ENCODE data around the gene ENAM.

The ENAM gene, protein sequence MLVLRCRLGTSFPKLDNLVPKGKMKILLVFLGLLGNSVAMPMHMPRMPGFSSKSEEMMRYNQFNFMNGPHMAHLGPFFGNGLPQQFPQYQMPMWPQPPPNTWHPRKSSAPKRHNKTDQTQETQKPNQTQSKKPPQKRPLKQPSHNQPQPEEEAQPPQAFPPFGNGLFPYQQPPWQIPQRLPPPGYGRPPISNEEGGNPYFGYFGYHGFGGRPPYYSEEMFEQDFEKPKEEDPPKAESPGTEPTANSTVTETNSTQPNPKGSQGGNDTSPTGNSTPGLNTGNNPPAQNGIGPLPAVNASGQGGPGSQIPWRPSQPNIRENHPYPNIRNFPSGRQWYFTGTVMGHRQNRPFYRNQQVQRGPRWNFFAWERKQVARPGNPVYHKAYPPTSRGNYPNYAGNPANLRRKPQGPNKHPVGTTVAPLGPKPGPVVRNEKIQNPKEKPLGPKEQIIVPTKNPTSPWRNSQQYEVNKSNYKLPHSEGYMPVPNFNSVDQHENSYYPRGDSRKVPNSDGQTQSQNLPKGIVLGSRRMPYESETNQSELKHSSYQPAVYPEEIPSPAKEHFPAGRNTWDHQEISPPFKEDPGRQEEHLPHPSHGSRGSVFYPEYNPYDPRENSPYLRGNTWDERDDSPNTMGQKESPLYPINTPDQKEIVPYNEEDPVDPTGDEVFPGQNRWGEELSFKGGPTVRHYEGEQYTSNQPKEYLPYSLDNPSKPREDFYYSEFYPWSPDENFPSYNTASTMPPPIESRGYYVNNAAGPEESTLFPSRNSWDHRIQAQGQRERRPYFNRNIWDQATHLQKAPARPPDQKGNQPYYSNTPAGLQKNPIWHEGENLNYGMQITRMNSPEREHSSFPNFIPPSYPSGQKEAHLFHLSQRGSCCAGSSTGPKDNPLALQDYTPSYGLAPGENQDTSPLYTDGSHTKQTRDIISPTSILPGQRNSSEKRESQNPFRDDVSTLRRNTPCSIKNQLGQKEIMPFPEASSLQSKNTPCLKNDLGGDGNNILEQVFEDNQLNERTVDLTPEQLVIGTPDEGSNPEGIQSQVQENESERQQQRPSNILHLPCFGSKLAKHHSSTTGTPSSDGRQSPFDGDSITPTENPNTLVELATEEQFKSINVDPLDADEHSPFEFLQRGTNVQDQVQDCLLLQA

DNA sequence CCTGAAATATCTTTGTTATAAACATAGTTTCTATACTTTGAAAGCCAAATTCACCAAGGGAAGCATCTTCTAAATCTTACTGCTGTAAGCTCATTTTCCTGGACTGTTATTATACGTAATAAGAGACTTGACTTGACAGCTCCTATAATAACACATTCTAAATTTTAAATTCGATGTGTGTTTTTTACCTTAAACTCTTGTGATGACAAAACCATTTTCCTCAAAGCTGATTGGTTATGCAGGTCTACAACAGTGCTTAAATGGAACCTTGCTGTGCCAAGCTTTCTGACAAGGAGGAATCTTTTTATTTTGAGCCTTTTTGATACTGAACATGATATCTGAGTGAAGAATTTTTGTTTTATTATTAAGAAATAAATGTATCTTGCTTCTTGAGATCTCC lies at the start of gene ENAM:
Gene ENAM (plus strand): TSS at position 301 of the 400 bp plus-strand sequence. CDS start 757 bp downstream, outside the sequence.
- DNase-seq: no peak

DNA sequence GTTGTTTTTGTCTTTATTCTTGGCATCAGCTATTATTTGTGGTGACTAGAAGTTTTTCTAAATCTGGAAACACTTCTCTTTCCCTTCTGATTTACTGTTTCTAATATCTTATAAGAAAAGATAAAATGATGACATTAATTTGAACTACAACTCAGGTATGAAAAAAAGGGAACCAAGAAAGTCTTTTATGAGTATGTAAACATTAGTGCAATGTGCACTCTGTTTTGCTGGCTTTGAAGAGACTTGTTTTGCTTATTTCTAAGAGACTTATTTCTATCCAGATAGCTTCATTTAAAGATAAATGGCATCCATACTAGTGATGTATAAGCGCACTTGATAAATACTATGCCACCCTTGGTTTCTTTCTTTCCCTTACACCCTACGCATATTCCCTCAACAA lies 46.6 kb upstream of the ENAM start:
- no peak for DNase-seq

DNA sequence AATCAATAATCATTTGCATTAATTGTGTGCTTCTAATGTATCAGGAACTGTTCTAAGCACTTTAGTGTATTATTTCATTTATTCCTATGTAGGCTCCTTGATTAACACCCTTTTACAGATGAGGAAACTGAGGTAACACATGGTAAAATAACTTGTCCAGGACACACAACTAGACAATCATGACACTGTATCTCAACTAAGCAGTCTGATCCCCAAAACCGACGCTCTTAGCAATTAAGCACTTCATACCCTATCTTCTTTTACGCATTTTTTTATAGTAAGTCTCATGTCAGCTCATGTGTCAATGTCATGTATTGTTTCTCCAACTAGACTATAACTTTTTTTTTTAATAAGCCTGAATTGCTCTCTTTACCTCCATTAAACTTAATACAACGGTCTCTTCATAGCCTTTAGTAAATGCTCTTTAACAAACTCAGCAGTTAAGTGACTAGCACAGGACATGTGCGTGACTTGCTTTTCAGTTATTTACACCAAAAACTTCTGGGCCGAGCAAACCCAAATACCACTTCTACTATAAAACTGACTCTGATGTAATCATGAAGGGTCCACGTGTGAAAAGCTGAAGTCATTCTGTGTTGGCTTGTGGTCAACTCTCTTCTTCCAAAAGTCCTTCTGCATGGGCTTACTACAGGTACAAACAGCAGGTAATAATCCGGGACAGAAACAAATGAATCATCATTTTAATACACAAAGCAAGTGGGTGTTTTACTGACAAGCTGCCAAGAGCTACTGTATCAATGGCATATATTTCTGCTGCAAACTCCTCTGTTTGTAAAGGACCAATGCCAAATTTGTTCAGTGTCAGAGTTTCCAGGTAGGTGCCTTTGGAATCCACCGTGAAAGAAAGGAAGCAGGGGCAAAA lies 44.4 kb upstream of the ENAM start:
- peak; percentile 90 for DNase-seq

DNA sequence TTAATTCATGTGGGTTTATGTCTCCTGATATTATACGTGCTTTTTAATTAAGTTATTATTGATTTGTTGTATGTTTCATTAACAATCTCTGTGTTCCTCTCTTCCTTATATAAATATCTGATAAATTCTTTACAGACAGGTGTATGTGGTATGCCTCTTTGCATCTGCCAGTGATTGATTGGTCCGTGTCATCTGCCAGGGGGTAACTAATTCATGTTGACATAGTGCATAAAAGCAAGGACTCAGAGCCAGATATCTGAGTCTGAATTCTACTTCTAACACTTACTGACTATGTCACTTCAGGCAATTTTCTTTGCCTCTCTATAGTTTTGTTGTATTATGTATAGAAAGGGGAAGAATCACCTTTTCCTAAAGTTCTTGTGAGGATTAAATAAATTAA lies 41.7 kb upstream of the ENAM start:
- DNase-seq: no peak

DNA sequence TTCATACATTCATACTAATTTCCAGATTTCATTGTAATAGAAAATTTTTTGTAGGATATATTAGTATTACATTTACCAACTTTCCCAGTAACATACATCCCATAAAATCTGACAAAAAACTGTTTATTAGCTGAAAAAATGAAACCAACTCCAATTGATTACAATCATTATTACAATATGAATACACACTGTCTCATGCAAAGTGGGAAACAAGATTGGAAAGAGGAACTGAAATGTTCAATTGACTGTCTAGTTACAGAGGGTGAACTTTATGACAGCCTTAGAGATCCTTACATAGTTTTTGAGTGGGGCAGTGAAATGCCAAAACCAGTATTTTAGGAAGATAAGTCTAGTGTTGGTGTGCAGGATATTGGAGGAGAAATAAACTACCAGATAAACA lies 38.8 kb upstream of the ENAM start:
- no peak for DNase-seq

DNA sequence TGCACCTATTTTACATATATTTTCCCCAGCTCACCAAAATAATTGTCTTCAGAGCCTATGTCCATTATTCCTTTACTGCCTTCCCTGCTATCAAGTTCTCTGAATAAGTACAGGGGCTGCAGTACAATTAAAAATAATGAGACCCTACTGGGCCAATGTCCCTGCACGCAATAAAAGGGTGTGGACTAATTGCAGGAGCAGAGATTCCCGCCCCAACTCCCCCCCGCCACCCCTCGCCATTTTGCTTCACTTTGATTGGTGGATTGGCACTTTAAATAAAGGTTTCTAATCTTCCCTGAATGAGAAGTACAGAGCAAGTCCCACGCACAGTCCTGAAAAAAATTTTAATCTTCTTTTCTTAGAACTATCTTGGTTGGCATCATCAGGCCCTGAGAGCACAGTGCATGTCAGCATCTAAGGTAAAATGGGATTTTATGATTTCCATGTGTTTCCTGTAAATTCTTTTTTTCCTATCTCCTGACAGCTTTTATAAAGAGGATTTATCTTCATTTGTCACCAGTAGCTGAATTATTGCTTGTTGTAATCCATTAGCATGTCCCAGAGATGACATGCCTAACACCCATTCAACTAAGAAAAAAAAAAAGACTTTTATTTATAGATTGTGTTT lies 36.5 kb upstream of the ENAM start, which contains the start of gene AMBN:
Gene AMBN (plus strand): TSS at position 302 of the 628 bp plus-strand sequence. CDS start 103 bp downstream, at position 405.
- DNase-seq: no peak

DNA sequence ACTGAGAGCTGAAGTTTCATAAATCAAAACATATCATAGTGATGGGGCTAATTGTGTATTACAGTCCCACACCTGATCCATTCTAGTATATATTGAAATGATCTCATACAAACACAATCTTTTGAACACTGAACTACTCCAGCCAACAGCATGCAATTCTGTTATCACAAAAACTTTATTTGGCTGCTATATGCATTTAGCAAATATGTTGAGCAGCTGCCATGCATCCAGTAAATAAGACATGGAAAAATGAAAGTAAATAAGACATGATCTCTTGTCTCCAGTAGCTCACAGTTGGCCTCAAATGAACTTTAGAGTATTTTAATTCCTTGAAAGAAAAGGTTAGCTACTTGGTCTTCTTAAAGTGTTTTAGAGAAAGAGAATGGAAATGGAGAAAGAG lies 34.3 kb upstream of the ENAM start:
- DNase-seq: no peak

DNA sequence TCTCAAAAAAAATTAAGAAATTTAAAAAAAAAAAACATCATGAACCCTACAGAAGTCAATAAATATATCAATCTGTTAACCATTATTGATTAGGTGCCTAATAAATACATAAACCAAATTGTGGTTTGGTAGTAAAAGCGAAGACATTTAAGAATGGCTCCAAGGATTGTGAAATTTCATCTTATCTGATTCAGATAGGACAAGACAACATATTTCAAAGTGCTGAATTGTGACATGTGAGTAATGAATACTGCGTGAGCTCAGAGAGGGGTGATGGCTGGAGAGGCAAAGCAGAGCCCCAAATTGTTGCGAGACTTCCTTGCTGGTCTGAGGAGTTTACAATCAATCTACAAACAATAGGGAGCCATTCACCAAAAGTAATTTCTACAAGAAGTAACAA lies 28.2 kb upstream of the ENAM start:
- DNase-seq: no peak

DNA sequence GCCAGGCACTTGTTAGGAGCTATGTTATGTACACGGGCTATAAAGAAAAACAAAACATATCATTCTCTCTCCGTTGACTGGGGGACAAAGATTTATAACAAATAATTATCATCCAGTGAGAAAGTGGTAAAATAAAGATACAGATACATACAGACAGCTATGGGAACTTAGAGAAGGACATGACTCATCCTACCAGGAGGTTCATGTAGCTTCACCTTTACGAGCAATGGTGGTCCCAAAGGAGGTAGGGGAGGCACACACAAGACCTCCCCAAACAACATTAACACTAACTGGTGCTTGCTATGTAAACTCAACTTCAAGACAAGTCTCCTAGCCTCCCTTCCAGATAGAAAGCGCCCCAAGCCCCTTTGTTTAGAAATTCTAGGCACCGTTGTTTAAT lies 27.6 kb upstream of the ENAM start:
- no peak for DNase-seq

DNA sequence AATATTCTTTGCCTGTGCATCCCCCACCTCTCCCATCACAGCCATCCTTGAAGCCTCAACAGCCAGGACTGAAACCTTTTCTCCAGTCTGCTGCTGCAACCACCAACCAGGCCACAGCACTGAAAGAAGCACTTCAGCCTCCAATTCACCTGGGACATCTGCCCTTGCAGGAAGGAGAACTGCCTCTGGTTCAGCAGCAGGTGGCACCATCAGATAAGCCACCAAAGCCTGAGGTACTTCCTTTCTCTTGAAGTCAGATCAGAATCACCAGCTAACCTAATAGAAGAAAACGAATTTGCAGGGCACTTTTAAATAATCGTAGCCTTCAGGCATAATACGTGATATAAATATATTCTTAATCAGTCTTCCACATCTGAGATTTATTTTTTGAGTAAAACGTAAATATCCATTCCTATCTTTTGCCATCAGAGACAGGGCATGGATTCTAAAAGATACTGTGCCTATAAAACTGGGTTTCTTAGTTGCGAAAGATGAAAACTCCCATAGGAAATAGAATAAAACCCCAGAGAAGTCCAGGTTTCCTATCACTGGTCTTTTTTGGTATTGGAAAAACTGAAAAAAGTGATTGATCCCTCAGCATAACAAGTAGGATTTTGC lies 27.0 kb upstream of the ENAM start:
- peak; percentile 80 for DNase-seq

DNA sequence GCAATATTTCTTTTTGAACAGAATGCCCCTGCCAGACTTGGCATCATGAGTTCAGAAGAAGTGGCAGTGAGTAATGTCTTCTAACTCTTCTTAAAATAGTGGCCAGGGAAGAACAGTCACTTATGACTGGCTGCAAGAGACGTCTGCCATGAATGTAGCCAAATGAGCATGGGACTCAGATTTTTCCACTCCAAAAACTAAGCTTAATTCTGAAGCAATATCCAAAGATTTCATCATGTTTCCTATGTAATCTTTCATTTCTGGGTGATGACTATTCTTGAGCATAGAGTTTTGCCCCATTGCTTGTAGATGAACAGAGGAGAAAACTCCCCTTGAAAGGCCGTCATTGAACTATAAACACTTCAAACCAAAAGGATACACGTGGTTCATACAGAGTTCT lies 24.7 kb upstream of the ENAM start:
- no peak for DNase-seq

DNA sequence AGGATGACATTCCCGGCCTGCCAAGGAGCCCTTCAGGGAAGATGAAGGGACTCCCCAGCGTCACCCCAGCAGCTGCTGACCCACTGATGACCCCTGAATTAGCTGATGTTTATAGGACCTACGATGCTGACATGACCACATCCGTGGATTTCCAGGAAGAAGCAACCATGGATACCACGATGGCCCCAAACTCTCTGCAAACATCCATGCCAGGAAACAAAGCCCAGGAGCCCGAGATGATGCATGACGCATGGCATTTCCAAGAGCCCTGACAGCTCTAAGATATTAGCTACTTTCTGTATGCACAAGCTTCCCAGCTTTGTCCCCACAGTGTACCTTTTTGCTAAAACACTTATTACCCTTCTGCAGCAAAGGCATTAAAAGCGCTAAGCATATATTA lies 22.1 kb upstream of the ENAM start:
- DNase-seq: no peak

DNA sequence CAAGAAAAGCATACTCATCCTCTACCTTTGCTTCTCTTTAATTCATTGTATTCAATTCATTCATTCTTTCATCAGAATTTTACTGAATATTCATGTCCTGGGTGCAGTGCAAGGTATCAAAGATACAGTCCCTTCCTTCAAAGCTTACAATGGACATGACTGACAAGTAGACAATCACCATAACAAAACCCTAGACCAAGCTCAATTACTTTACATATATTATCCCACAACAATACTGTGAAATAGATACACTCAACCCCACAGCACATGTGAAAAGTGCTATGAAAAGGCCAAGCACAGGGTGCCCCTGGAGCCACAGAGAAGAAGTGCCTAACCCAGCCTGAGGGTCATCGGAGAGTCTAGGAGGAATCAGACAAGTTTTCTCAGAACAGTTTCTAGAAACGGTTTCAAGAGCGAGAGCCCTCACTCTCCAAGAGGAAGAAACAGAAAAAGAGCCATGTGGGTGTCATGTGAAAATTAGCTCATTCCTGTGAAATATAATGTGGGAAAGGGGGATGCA lies 21.1 kb upstream of the ENAM start:
- DNase-seq: no peak

DNA sequence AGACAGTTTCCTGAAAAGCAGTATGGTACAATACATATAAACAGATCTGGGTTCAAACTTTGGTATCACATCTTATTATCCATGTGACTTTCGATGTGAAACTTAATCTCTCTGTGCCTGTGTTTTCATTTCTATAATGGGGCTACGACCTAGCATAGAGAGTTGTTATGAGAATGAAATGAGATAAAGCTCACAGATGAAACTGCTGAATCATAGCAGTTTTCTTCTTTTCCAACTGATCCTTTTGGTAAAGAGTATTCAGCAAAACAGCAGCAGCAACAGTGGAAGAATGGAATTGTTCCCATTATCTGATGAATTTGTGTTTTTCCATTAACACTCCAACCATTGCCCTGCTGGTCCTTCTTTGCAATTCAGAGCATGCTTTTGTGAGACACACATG lies 20.2 kb upstream of the ENAM start:
- DNase-seq: no peak

DNA sequence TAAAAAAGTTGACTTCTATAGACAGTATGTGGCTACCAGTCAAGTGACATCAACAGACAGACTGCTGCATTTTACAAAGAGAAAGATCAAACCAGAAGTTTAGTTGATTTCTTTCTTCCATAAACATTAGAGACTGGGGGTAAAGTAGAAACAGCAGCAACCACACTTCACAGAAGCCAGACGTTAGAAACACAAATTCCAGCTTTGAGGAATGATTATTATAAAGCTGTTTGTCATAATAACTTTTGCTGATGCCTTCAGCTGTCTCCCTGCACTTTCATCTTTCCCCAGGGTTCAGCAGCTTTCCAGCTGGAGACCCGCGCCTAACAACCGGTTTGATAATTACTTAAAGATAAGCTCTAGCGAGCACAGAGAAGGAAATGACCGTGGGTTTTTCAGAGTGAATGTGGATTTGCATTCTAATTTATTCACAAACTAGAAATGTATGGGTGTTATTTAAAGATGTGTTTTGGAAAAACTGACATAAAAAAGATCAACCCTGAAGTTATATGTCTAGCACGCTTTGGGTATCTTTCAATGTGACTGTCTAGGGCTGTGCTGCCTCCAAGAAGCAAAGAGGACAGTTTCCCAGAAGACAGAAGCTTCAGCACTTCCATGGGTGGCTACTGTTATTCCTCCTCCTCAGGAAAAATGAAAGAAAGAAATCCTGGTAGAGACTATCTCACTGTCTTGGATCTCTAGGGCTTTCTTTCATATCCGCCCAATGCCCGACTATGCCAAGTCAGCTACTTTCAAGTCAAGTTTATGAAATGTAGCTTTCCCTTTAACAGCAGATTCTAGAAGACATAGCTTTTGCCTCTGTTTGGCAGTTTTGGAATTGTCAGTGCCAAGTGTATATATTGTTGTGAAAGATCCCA lies 15.0 kb upstream of the ENAM start:
- no peak for DNase-seq

DNA sequence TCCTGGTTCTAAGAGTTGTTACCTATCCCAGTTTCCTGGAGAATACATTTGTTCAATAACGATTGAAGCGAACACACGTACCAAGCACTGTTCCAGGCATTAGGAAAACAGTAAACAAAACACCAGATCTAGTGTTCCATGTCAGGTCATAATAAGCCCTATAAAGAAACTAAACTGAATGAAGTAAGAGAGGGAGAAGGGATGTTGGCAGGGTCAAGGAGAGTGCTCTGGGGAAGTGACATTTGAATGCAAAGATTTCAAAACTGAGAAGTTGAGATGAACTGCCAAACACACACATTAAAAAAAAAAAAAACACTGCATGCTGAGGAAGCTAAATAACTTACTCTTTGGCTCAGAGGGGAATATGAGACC lies 14.4 kb upstream of the ENAM start:
- DNase-seq: no peak

DNA sequence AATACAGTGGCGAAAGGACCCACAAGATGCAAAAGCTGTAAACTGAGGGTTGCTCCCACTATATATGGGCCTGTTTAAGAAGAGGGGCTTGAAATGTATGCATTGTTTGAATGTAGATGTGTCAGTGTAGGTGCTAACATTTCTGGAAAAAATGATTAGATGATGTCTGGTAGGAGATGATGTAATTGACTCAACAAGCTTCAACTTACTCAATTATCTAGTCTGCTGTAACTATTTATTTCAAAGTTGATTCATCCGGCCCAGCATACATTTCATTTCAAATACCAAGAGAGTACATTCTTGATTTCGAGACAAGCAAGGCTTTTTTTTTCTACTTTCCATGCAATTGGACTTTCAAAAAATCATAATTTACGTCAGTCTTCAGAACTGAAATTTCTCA lies 9.3 kb upstream of the ENAM start:
- DNase-seq: no peak

DNA sequence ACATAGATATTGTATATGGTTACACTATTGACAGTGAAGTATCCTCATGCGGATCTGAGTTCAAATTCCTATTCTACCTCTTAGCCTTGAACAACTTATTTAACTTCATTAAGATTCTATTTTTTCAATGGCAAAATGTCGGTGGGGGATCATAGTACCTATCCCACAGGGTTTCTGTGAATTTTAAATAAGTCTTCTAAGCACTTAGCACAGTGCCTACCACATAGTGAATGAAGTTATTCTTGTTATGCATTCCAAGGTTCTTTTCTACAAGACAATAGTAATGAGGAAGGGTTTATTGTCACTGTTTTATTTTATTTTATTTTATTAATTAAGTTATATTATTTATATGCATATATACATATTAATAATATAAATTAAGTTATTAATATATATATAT lies 8.8 kb upstream of the ENAM start:
- no peak for DNase-seq

DNA sequence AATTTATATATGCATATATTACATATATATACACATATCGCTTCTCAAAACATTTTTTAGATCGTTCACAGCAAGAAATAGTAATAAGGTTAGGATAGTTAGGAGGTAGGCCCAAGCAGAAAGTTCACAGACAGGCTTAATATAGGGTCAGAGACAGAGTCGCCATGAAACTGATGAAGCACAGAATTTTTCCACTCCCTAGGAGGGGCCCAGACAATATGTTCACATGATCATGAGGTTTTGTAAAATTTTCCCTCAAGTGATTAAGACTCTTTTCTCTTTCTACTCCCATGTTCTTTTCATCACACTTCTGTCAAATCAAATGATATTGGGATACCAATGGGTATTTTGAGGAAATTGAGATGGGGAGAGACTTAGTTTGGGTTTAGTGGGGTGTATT lies 5.2 kb upstream of the ENAM start:
- DNase-seq: no peak

DNA sequence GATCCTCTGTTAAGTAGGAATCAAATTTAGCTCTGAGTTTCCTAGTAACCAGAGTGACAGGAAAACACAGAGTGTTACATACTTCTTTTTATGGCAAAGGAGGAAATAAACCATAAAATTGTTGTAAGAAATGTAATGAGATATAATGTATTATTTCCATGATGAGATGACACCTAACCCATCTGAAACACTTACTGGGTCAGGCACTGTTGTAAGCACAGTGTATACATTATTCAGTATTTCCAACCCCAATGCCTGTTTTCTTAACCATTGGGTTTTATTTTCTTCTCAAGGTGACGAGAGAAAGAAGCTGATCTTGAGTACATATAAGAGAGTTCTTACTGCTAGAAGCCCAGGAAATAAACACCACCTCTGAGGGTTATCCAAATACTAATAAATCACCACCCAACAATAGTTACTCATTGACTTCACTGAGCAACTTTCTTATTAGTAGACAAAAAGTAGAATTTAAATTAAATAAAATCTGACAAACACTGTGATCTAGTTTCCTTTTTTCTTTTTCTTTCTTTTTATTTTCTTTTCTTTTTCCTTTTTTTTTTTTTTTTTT lies 4.2 kb upstream of the ENAM start:
- no peak for DNase-seq

Measured in NCI-H345 (cell line).